ENCODE results near the gene CD4. TPM values are rescaled to one million over a fixed set of nuclear protein-coding genes. Genes with fewer than 3 reads are reported as not detected.

The CD4 gene
- total RNA-seq, 2 donors from 2014 or later, result 11.6 to 24.2 TPM

DNA sequence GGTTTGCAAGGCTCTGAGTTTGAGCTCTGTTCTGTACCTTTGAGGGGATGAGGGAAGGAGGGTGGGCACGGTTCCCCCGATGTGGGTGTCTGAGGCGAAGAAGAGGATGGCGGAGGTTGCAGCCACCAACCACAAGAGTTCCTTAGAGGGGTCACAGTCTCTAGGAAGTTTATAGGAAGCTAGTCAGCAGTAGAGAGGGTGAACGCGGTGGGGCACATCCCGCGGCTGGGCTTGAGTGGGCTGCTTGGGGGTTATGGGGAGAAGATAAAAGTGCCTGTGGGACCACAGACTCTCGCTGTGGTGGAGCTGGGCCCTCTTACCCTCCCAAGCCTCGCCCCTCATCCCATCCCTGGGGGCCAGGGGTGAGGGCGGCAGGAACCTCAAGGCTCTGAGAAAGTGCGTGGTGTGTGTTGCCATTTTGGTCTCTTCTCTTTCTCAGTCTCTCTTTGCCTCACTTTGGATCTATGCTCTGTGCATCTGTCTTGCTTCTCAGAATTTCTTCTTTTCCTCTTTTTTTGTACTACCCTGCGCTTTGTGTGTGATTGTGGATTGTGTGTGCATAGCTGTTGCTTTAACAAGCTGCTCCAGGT is 2.7 kb downstream of the CD4 start:
- ATAC-seq (no peak), DNase-seq (no peak)
- intact Hi-C loops (cut with DNase I), result no loop called here

DNA sequence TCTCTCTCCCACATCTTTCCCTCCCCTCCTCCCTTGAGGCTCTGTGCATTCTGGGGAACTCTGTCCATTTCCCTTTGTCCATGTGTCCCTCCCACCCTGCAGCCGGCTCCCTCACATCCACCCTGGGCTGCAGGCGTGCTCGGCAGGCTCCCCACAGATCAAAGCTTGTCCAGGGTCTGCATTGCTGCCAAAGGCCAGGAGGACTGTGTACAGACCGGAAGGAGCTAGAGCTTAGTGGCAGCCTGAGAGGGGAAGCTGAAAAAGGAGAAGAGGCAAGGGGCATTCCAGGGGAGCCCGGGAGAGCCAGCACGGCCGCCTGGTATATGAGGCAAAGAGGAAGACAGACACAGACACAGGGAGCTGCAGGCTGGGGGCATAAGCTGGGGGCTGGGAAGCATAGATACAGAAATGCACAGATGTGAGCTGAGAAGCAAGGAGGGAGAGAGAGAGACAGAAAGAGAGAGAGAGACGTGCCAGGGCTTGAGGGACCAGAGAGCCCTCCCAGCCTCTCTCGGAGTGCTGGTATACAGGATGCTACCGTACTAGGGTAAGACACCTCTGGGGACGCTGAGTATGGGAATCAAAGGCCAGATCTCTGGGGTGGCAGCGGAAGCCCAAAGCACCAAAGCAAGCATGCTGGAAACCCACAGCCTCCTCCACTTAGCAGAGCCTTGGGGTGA is 3.3 kb downstream of the CD4 start:
- no peak for DNase-seq
- peak; percentile 41 to 78 for ATAC-seq
- intact Hi-C loops (cut with DNase I), result no loop called here

DNA sequence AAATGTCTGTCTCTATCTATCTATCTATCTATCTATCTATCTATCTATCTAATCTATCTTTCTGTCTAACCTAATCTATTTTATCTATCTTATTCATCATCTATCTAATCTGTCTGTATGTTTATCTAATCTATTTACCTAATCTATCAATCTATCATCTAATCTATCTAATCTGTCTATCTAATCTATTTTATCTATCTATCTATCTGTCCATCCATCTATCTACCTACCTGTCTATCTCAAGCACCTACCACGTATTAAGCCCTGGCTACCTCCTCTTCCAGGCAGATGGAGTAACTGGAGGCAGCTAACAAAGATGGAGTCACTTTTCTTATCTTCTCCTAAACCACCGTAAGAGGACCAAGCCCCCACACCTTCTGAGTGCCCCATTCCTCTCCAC is 5.8 kb downstream of the CD4 start:
- intact Hi-C loops (cut with DNase I), result no loop called here
- no peak for DNase-seq
- no peak for ATAC-seq

DNA sequence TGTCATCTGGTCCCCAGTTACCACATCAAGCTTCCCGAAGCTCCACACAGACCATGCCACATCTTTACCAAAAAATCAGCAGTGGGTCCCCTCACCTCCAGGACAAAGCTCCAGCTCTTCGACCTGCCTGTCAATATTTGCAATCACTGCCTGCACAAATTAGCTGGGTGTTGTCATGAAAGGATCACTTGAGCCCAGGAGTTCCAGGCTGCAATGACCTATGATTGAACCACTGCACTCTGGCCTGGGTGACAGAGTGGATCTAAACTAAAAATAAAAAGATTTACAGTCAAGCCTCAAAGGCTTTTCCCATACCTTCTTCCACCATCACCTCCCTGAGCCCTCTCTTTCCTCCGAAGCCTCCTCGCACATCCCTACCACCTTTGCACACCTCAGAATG is 7.2 kb downstream of the CD4 start:
- DNase-seq, result no peak
- intact Hi-C loops (cut with DNase I), result no loop called here
- no peak for ATAC-seq

DNA sequence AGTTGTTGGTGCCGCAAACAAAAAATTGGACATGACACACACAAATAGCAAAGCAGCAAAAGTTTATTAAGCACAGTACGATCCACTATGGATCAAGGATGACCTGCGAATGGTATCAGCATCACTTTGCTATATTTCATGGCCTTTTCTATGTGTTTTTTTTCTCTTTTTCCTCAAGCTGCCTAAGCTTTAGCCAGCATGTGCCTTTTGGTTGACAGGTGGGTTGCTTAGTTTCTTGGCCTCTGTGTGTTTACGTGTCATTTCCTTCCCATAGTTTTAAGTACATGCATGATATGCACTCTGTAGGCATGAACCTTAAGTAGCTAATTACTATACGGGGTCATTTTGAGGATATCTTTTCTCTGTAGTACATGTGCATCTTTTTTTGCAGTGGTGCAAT is 9.8 kb downstream of the CD4 start:
- intact Hi-C loops (cut with DNase I), result no loop called here
- ATAC-seq (no peak), DNase-seq (no peak)

DNA sequence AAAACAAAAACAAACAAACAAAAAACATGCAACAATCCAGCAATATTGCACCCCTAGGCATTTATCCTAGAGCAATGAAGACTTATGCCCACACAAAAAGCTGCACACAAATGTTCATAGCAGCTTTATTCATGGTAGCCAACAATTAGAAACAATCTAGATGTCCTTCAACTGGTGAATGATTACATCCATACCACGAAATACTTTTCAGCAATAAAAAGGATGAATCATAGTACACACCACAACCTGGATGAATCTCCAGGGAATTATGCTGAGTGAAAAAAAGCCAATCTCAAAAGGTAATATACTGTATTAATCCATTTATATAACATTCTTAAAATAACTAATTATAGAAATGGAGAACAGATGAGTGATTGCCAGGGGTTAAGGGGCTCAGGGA is 17.8 kb downstream of the CD4 start:
- intact Hi-C loops (cut with DNase I), result no loop called here
- ATAC-seq (no peak), DNase-seq (no peak)

DNA sequence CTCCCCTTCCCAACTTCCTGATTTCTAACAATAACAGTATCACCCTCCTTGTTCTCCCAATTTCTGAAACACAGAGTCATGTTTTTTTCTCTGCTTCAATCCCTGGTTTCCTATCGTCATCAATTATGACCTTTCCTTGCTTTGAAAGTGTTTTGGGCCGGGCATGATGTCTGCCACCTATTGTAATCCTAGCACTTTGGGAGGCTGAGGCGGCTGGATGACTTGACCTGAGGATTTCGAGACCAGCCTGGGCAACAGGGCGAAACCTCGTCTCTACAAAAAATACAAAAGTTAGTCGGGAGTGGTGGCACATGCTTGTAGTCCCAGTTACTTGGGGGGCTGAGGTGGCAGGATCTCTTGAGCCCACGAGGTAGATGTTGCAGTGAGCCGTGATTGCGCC is 19.7 kb downstream of the CD4 start:
- DNase-seq (no peak), ATAC-seq (no peak)
- intact Hi-C loops (cut with DNase I), result no loop called here

DNA sequence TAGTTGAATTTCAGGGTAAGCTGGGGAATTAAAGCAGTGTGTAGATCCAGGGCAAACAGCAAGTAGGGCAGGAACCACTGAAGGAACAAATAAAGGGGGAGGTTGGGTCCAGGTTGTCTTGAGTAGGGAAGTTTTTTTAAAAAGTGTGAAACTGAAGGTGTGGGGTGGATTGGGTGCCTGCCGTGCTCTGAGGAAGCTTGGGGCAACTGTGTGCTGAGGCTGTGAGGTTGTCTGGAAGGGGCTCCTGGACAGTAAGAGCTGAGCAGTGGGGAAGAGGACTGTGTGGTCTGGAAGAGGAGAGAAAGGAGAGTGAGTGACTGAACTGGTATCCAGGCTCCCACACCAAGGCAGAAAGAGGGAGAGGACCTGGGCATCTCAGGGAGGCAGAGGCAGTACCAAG is 21.4 kb downstream of the CD4 start:
- no peak for ATAC-seq
- intact Hi-C loops (cut with DNase I), result no loop called here
- DNase-seq, result no peak

- intact Hi-C loops (cut with DNase I), result no loop called here
- ATAC-seq, result no peak
- no peak for DNase-seq
These were observed 24.0 kb downstream of the CD4 start for GRCh38 chr12:6813363-6813762.

- ATAC-seq (no peak), DNase-seq (no peak)
- intact Hi-C loops (cut with DNase I), result no loop called here
These were observed 27.3 kb downstream of the CD4 start for GRCh38 chr12:6816598-6816997.

- intact Hi-C loops (cut with DNase I), result no loop called here
- DNase-seq, result no peak
- ATAC-seq, result no peak
These were observed 27.8 kb downstream of the CD4 start for GRCh38 chr12:6817098-6817497.

GRCh38 chr12:6817662-6818157 is 28.4 kb downstream of the CD4 start:
- intact Hi-C loops (cut with DNase I), result no loop called here
- ATAC-seq (no peak), DNase-seq (no peak)

DNA sequence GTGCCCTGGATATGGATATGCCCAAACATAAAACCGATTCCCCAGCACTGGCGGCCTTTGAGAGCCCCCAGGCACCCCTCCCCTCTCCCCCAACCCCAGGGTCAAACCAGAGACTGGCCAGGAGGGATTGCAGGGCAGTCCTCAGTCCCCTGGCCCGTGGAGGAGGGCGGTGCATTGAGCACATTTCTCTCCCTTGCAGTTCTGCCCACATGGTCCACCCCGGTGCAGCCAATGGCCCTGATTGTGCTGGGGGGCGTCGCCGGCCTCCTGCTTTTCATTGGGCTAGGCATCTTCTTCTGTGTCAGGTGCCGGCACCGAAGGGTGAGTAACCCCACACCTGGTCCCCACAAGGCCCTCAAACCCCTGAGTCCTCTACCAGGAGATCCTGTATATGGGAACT is 28.9 kb downstream of the CD4 start:
- ATAC-seq (no peak), DNase-seq (no peak)
- intact Hi-C loops (cut with DNase I), result no loop called here

GRCh38 chr12:6818645-6819044 is 29.3 kb downstream of the CD4 start:
- DNase-seq (no peak), ATAC-seq (no peak)

DNA sequence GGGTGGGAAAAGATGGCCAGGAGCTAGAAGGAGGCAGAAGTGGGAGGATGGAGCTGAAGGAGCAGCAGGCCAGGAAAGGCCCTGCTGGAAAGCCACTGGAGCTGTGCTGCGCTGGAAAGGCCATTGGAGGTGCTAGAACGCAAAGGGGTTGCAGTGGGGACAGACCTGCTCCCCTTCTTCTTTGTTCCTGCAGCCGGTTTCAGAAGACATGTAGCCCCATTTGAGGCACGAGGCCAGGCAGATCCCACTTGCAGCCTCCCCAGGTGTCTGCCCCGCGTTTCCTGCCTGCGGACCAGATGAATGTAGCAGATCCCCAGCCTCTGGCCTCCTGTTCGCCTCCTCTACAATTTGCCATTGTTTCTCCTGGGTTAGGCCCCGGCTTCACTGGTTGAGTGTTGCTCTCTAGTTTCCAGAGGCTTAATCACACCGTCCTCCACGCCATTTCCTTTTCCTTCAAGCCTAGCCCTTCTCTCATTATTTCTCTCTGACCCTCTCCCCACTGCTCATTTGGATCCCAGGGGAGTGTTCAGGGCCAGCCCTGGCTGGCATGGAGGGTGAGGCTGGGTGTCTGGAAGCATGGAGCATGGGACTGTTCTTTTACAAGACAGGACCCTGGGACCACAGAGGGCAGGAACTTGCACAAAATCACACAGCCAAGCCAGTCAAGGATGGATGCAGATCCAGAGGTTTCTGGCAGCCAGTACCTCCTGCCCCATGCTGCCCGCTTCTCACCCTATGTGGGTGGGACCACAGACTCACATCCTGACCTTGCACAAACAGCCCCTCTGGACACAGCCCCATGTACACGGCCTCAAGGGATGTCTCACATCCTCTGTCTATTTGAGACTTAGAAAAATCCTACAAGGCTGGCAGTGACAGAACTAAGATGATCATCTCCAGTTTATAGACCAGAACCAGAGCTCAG is 30.0 kb downstream of the CD4 start:
- no peak for DNase-seq
- intact Hi-C loops (cut with DNase I), result loop anchor here (10.0 kb wide), 2 partner anchors 65 to 205 kb away; partner anchors contain the start of gene MLF2 (in 1 of the 2)
- ATAC-seq, result no peak

More at GRCh38 chr12:6818645-6819044, 29.3 kb downstream of the CD4 start:
- intact Hi-C loops (cut with DNase I), result no loop called here

GRCh38 chr12:6820166-6820565 is 30.8 kb downstream of the CD4 start:
- DNase-seq, result no peak
- ATAC-seq, result no peak
- intact Hi-C loops (cut with DNase I), result loop anchor here (10.0 kb wide), 2 partner anchors 65 to 205 kb away; partner anchors contain the start of gene MLF2 (in 1 of the 2)

- peak; percentile 56 to 64 for ATAC-seq
- peak; percentile 63 for DNase-seq
- intact Hi-C loops (cut with DNase I), result loop anchor here (10.0 kb wide), 2 partner anchors 67 to 207 kb away; partner anchors contain the start of gene MLF2 (in 1 of the 2)
These were observed 32.5 kb downstream of the CD4 start, which contains the start of gene GPR162 for GRCh38 chr12:6821591-6822425. GPR162 (plus strand) TSS chr12:6821821; CDS start chr12:6823899, 2,078 bp downstream.

DNA sequence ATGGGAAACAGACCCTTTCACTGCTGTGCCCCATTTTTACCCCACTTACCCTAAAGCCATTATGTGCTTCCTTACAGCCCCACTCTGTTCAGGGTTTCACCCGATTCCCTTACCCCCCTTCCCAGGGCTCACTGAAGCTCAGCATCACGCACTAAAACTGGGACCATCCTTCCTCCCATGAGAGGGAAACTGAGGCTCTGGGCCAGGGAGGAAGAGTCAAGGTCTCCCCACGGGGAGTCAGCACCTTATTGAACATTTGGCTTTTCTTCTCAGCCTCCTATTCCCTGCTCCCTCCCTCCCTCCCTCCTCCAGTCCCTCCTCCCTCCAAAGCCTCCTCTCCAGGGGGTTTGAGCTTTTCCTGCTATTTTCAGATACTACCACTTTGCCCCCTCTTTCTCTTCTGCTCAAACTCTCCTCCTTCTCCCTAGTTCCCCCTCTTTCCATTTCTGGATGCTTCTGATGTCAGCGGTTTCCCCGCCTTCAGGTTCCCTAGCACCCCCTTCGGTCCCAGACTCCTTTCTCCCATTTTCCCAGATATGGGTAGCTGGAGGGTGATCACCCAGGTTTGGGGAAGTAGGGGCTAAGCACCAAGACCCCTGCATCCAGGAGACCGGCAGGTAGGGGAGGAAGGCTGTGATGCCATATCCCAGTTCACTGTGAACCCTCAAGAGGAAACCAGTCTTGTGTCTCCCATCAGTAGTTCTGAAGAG is 33.3 kb downstream of the CD4 start:
- intact Hi-C loops (cut with DNase I), result loop anchor here (10.0 kb wide), 2 partner anchors 68 to 208 kb away; partner anchors contain the start of gene MLF2 (in 1 of the 2)
- ATAC-seq (no peak), DNase-seq (no peak)
